Stimulated activated CD4-positive, alpha-beta T cell treated with anti-CD3 and anti-CD28 coated beads, TNF-alpha, amount 100 ng/mL, for 1 hour (primary cell): ENCODE data around the gene PTRH1.

ENCODE experiments used
- DNase-seq, 3 donors: peaks; one replicate each; pipeline ENCODE4 v3.0.0-alpha.2; 2020; ENCODE audit warnings: low read depth in 3 of 3, low spot score in 1 of 3

The PTRH1 gene

GRCh38 chr9:127698386-127698785, 17.1 kb downstream of the PTRH1 start:
- DNase-seq, result no peak

GRCh38 chr9:127697575-127697974, 17.9 kb downstream of the PTRH1 start:
- DNase-seq, result no peak

- DNase-seq, result no peak
Observed at GRCh38 chr9:127694890-127695720, 20.4 kb downstream of the PTRH1 start.

- no peak for DNase-seq
Observed at GRCh38 chr9:127693697-127694096, 21.8 kb downstream of the PTRH1 start.

GRCh38 chr9:127693143-127693542, 22.3 kb downstream of the PTRH1 start:
- DNase-seq, result no peak

GRCh38 chr9:127692071-127692470, 23.4 kb downstream of the PTRH1 start:
- no peak for DNase-seq

GRCh38 chr9:127690735-127691134, 24.7 kb downstream of the PTRH1 start:
- DNase-seq, result no peak

GRCh38 chr9:127689329-127690000, 26.0 kb downstream of the PTRH1 start:
- no peak for DNase-seq

GRCh38 chr9:127686461-127687393, 28.7 kb downstream of the PTRH1 start:
- no peak for DNase-seq

- DNase-seq, result no peak
Observed at GRCh38 chr9:127684576-127684975, 30.9 kb downstream of the PTRH1 start.

- no peak for DNase-seq
Observed at GRCh38 chr9:127683723-127684122, 31.7 kb downstream of the PTRH1 start.

GRCh38 chr9:127682351-127683136, 32.9 kb downstream of the PTRH1 start:
- DNase-seq, result no peak

GRCh38 chr9:127680846-127681245, 34.6 kb downstream of the PTRH1 start:
- no peak for DNase-seq

GRCh38 chr9:127680226-127680625, 35.2 kb downstream of the PTRH1 start:
- no peak for DNase-seq

- no peak for DNase-seq
Observed at GRCh38 chr9:127679506-127679905, 36.0 kb downstream of the PTRH1 start.

GRCh38 chr9:127676638-127677037, 38.8 kb downstream of the PTRH1 start:
- no peak for DNase-seq

- DNase-seq, result no peak
Observed at GRCh38 chr9:127673234-127673633, 42.2 kb downstream of the PTRH1 start.

- DNase-seq, result no peak
Observed at GRCh38 chr9:127667906-127668305, 47.6 kb downstream of the PTRH1 start.

GRCh38 chr9:127667127-127667844, 48.2 kb downstream of the PTRH1 start:
- no peak for DNase-seq
